ENCODE measurements around the gene CCSER2.

The CCSER2 gene

DNA sequence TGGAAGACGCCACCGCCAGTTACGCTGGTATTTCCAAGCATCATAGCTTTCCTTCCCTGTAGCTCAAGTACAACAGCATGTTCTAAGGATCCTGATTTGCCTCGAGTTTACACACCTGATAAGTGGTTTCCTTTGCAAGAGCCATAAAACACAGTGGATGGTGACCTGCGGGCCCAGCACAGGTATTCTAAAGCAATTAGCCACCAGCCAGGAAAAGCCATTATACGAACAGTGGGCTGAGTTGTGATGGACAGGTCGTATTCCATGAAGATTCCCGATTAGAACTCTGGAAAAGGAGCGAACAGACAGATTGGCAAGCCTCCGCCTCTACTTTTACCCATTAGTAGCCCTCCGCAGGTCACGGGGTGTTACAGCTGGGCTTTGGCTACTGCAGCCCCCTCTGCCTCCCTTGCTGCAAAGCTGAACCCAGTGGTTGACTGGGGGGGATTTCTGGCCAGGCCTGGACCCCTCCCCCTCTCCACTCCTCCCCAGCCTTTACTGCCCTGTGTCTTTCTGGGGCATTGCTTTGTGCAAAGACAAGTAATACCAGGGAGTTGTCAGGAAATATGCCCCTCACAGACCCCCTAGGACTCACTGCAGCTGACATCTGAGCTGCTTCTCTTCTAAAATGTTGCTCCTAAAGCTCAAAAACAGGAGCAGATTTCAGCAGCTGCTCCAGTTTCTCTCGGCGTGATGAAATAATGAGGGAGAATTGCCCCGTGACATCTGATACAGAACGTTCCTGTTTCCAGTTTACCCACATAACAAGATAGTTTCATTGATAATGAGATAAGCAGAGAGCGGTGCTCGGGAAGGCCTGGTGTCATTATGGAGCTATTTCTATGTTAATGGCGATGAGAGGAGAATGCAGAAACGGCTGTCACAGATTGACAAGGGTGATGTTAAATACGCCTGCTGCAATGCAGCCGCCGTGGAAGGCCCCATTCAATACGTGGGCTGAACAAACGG lies 214.4 kb downstream of the CCSER2 start:
- TF ChIP-seq, protein P1, sequence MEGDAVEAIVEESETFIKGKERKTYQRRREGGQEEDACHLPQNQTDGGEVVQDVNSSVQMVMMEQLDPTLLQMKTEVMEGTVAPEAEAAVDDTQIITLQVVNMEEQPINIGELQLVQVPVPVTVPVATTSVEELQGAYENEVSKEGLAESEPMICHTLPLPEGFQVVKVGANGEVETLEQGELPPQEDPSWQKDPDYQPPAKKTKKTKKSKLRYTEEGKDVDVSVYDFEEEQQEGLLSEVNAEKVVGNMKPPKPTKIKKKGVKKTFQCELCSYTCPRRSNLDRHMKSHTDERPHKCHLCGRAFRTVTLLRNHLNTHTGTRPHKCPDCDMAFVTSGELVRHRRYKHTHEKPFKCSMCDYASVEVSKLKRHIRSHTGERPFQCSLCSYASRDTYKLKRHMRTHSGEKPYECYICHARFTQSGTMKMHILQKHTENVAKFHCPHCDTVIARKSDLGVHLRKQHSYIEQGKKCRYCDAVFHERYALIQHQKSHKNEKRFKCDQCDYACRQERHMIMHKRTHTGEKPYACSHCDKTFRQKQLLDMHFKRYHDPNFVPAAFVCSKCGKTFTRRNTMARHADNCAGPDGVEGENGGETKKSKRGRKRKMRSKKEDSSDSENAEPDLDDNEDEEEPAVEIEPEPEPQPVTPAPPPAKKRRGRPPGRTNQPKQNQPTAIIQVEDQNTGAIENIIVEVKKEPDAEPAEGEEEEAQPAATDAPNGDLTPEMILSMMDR (IDR thresholded peaks at IDR 0.05) = no peak
- DNase-seq (ENCODE audit: low spot score) = no peak
- Histone ChIP-seq H3K27ac (no peak overlapping the region), H3K4me3 (no peak overlapping the region)

DNA sequence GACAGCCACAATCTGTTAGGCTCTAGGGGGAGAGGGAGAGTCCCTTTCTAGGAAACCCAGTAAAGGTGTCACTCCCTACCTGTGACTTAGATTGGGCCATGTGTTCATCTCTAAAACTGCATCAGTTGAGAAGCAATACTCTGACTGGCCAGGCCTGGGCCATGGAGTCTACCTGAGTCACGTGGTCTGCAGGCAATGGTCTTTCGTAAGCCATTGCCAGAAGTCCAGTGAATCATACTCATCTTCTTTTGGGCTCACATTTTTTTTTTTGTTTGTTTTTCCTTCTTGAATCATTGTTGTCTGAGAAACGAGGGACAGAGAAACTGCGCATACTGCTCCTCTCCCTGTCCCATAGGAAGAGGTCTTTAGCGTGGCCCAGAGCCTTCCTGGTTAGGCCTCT lies 215.6 kb downstream of the CCSER2 start:
- no peak for DNase-seq (ENCODE audit: low spot score)
- TF ChIP-seq, protein P1 (IDR thresholded peaks at IDR 0.05) = no peak
- Histone ChIP-seq H3K27ac (no peak overlapping the region), H3K4me3 (no peak overlapping the region)

DNA sequence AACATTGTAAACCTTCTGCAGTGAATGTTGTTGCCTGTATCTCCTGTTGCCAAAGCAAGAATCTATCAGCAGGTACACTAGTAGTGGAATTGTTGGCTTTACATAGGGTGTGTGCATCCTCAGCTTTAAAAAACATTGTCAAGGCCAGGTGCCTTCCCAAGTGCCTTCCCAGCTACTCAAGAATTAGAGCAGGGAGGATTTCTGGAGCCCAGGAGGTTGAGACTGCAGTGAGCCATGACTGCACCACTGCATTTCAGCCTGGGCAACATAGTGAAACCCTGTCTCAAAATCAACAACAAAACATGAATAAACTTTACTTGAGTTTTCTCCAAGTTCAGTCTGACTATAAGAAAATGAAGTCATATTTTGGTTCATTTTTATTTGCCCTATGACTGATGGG lies 217.3 kb downstream of the CCSER2 start:
- TF ChIP-seq, protein P1 (IDR thresholded peaks at IDR 0.05) = no peak
- no peak overlapping the region for H3K27ac ChIP-seq
- H3K4me3 ChIP-seq = no peak overlapping the region
- DNase-seq (ENCODE audit: low spot score) = no peak

DNA sequence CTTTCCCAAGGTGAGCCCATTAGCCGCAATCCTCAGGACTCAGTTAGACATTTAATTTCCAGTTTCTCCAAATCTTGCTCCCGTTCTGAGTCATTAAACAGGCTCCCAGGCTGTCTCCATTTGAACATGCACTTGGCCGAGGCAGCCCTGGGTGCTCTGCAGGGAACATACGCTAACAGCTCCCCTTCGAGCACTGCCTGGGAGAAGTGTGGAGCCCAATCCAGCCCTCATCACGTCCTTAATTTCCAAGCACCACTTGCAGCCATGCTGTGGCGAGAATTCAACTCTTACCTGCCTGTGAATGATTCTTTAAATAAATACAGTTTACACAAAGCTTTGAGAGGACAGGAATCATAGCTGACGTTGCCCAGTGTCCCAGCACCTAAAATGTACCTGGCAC lies 218.2 kb downstream of the CCSER2 start:
- Histone ChIP-seq H3K27ac (no peak overlapping the region), H3K4me3 (no peak overlapping the region)
- DNase-seq (ENCODE audit: low spot score) = no peak

DNA sequence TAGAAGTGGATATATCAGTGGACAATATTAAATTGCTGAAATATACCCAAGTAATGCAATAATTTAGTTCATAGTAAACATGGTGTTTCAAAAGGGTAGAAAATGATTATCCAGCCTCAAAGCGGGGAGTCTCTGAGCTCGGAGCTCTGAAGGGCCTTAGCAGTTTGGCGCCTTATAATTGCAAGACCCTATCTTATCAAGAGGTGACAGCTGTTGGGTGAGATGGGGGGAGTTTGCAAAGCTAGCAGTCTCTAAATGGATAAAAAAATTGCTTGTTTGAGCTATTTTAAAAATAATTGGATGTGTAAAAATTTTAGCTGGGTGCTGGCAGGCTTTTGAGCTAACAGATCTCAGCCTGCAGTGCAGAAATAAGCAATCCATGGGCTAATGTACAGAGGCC lies 219.2 kb downstream of the CCSER2 start:
- TF ChIP-seq, protein P1 (IDR thresholded peaks at IDR 0.05) = no peak
- no peak for DNase-seq (ENCODE audit: low spot score)
- no peak overlapping the region for H3K27ac ChIP-seq

More for the DNA sequence above, 218.2 kb downstream of the CCSER2 start:
- TF ChIP-seq, protein P1 (IDR thresholded peaks at IDR 0.05) = no peak

DNA sequence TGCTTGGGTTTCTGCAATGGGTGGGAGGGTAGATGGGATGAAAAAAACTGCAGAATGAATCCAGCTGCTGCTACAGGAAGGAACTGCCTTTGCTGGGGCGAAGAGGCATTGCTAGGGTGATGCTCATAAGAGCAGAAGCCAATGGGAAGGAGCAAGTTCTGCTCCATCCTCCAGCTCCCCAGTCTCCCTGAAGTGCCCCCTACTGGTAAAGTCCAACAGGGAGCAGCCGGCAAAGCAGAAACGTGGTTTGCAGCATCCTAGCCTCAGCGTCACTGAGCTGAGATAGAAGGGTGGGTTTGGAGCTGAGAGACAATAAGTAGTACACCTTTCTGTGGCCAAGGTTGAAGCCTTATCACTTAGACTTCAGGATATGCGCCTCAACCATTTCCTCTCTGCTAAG lies 220.5 kb downstream of the CCSER2 start:
- Histone ChIP-seq H3K27ac (no peak overlapping the region), H3K4me3 (no peak overlapping the region)
- TF ChIP-seq, protein P1 (IDR thresholded peaks at IDR 0.05) = no peak
- no peak for DNase-seq (ENCODE audit: low spot score)

More for the DNA sequence above, 219.2 kb downstream of the CCSER2 start:
- no peak overlapping the region for H3K4me3 ChIP-seq
